ENCODE data around the gene ATP5MG.

DNA sequence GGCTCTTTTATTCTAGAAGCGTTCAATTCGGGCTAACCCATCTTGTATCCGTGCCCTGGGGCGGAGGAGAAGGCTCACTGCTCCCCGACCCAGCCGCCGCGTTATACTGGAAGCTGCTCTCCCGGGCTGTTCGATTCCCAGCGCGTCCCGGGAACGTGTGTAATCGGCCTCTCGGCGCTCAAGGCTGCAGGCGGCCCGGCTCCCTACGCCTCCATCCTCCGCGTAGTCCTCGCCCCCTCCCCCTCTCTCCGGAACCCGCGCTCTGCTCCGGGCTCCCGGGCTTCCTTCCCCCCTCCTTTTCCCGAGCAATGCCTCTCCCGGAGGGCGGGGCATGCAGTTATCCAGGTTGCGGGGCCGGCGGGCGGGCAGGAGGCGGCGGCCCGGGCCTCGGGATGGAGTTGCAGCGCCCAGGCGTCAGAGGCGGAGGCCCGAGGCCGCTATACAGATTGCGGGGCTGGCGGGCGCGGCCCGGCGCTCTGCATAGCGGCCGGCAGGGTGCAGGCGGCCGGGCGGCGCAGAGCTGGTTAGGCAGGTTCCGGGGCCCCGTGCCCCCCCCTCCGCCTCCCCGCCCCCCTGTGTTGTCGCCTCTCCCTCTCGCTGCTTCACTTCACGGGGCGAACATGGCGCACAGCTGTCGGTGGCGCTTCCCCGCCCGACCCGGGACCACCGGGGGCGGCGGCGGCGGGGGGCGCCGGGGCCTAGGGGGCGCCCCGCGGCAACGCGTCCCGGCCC lies 34.7 kb downstream of the ATP5MG start, which contains the start of gene KMT2A:
- TF ChIP-seq, protein P1, sequence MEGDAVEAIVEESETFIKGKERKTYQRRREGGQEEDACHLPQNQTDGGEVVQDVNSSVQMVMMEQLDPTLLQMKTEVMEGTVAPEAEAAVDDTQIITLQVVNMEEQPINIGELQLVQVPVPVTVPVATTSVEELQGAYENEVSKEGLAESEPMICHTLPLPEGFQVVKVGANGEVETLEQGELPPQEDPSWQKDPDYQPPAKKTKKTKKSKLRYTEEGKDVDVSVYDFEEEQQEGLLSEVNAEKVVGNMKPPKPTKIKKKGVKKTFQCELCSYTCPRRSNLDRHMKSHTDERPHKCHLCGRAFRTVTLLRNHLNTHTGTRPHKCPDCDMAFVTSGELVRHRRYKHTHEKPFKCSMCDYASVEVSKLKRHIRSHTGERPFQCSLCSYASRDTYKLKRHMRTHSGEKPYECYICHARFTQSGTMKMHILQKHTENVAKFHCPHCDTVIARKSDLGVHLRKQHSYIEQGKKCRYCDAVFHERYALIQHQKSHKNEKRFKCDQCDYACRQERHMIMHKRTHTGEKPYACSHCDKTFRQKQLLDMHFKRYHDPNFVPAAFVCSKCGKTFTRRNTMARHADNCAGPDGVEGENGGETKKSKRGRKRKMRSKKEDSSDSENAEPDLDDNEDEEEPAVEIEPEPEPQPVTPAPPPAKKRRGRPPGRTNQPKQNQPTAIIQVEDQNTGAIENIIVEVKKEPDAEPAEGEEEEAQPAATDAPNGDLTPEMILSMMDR (IDR thresholded peaks at IDR 0.05; ENCODE audit: low read depth, low read length, poor library complexity, severe bottlenecking): no peak
- no peak for TF ChIP-seq EZH2phosphoT487 (IDR thresholded peaks at IDR 0.05; ENCODE audit: borderline replicate concordance, low read length)
